GM18868 (cell line): ENCODE results near the gene MEPE.
"Not testable (repeated sequence)": the region's sequence is repeated elsewhere in the genome, so short reads cannot be mapped to it uniquely, and the experiment has no call there.

Experiments
- ATAC-seq: cut with Tn5 transposase; IDR thresholded peaks from one replicate; pipeline ENCODE4 v1.9.1; 2021; ENCODE audit warnings: mild to moderate bottlenecking, moderate library complexity; ENCODE audit not compliant: unreplicated experiment

Gene MEPE

GRCh38 chr4:87881115-87881514 lies 48.3 kb downstream of the MEPE start:
- ATAC-seq, result no peak

DNA sequence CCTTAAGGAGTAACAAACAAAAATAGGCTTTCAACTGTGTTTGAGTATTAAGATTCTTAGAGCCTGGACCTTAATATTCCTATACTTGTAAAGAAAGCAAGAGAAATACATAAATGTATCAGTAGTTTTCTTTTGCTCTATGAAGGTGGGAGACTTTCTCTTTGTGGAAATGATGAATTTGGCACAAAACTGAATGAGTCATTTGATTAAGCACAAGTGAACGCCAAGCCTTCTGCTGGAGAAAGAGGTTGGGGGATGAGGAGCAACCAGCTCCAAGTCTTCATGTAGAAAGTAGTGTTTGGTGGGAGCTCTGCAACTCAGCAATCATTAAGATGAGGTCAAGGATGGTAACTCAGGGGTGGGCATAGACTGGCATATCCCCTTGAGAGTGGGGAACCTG lies 49.6 kb downstream of the MEPE start:
- ATAC-seq, result no peak

- ATAC-seq, result no peak
Measured at GRCh38 chr4:87882861-87883260, 50.1 kb downstream of the MEPE start.

- no peak for ATAC-seq
Measured at GRCh38 chr4:87884976-87885549, 52.3 kb downstream of the MEPE start.

DNA sequence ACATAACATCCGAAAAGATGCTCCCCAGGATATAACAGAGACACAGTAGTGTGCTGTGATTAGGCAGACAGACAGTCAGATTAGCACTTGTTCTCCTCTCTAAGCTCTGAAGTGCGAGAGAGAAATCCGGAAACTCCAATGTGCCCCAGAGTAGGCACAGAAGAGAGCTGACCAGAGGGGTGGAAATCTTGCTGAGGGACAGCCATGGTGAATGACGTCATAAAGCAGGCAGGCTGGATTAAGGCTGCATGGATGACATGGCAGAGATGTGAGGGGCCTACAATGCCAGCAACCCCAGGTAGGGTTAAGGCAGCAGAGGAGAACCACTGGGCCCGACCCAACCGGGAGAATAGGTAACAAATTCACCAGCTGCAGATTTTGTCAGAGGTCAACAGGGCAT lies 53.3 kb downstream of the MEPE start:
- no peak for ATAC-seq

- ATAC-seq, result not testable (repeated sequence)
Measured at GRCh38 chr4:87890753-87891152, 58.0 kb downstream of the MEPE start.

- no peak for ATAC-seq
Measured at GRCh38 chr4:87895964-87896621, 63.3 kb downstream of the MEPE start.
